Endothelial cell of umbilical vein (primary cell): ENCODE measurements around the gene ADH1A. TPM values are rescaled to one million over a fixed set of nuclear protein-coding genes. Genes with fewer than 3 reads are reported as not detected.

Source experiments
- BruUV-seq: library from RNA; stranded (reverse); fragments of 400-500 nt; replicated peaks from 2 replicates; lab custom pipeline; 2021; lab: Mats Ljungman, UMichigan
- CTCF ChIA-PET: fragments of 300-600, 350-600 bp; sonication (Branson Sonifier 250); formaldehyde crosslinking; loops from one replicate; lab custom pipeline; 2021; ENCODE audit warnings: antibody characterized with exemption, inconsistent platforms; lab: Charles Lee
- POLR2A ChIA-PET: fragments of 300-600, 350-600 bp; sonication (Branson Sonifier 250); formaldehyde crosslinking; loops from one replicate; lab custom pipeline; 2021; ENCODE audit warnings: antibody characterized with exemption, inconsistent platforms; lab: Charles Lee
- DNase-seq: peaks from one replicate; pipeline ENCODE4 v3.0.0-alpha.2; 2011; ENCODE audit warnings: low read depth, low spot score
- FAIRE-seq: peaks from 2 replicates; lab custom pipeline; 2011; peaks lifted over from hg19 to GRCh38; lab: Jason Lieb, UNC
- H2AFZ ChIP-seq: 2 replicates; pipeline ENCODE4 v1.6.0; 2012; ENCODE audit warnings: low read depth, low read length, control low read depth, inconsistent platforms
- H3K27ac ChIP-seq: 2 replicates; pipeline ENCODE4 v1.5.1; 2011; ENCODE audit warnings: low read depth, mild to moderate bottlenecking, control low read depth, low read length, moderate library complexity; ENCODE audit not compliant: insufficient read depth
- H3K27me3 ChIP-seq, 2 experiments: 2 replicates each; pipeline versions ENCODE4 v1.6.0 to v1.6.1; 2011; ENCODE audit warnings: low read length in 2 of 2, mixed read lengths in 1 of 2; ENCODE audit not compliant: control insufficient read depth in 2 of 2, insufficient read depth in 2 of 2
- H3K36me3 ChIP-seq, 2 experiments: 2 replicates in 1 of 2; 3 replicates in 1 of 2; pipeline ENCODE4 v1.5.1; 2011; ENCODE audit warnings: low read length in 2 of 2, mild to moderate bottlenecking in 1 of 2, moderate library complexity in 1 of 2; ENCODE audit not compliant: control insufficient read depth in 2 of 2, insufficient read depth in 2 of 2; ENCODE audit errors: extremely low read depth in 1 of 2
- H3K4me1 ChIP-seq: 3 replicates; pipeline ENCODE4 v1.5.1; 2011; ENCODE audit warnings: mild to moderate bottlenecking, low read length; ENCODE audit not compliant: control insufficient read depth, insufficient read depth; ENCODE audit errors: extremely low read depth
- H3K4me2 ChIP-seq: 2 replicates; pipeline ENCODE4 v1.6.1; 2011; ENCODE audit warnings: low read length, control low read depth, mixed read lengths; ENCODE audit not compliant: insufficient read depth
- H3K4me3 ChIP-seq, 3 experiments: fragments of 200-600 bp in 1 of 3; sonication (generic), shearing (Covaris generic) in 1 of 3; replicated peaks in 1 of 3; 2 replicates each; pipeline ENCODE4 v1.5.1; 2011 to 2016; ENCODE audit warnings: control low read depth in 3 of 3, low read length in 3 of 3, mild to moderate bottlenecking in 2 of 3, inconsistent platforms in 1 of 3, low read depth in 1 of 3, moderate library complexity in 1 of 3; ENCODE audit not compliant: insufficient read depth in 1 of 3
- H3K79me2 ChIP-seq: 2 replicates; pipeline ENCODE4 v1.6.0; 2012; ENCODE audit warnings: low read length, inconsistent platforms; ENCODE audit not compliant: control insufficient read depth, insufficient read depth
- H3K9ac ChIP-seq: replicated peaks from 2 replicates; pipeline ENCODE3; 2011; ENCODE audit warnings: low read length, control low read depth; ENCODE audit not compliant: insufficient read depth; ENCODE audit errors: extremely low read depth
- H3K9me1 ChIP-seq: replicated peaks from 3 replicates; pipeline ENCODE4 v1.6.0; 2011; ENCODE audit warnings: mild to moderate bottlenecking, low read length; ENCODE audit not compliant: control insufficient read depth, insufficient read depth; ENCODE audit errors: extremely low read depth
- H3K9me3 ChIP-seq: replicated peaks from 2 replicates; pipeline ENCODE4 v1.5.1; 2012; ENCODE audit warnings: low read length, inconsistent platforms; ENCODE audit not compliant: control insufficient read depth, insufficient read depth
- H4K20me1 ChIP-seq: replicated peaks from 2 replicates; pipeline ENCODE3; 2011; ENCODE audit warnings: mild to moderate bottlenecking, low read length; ENCODE audit not compliant: control insufficient read depth, insufficient read depth; ENCODE audit errors: extremely low read depth
- EZH2 ChIP-seq: IDR thresholded peaks from 2 replicates; pipeline ENCODE4 v1.6.1; 2012; ENCODE audit warnings: borderline replicate concordance, low read depth, mild to moderate bottlenecking, moderate library complexity, low read length, inconsistent platforms; ENCODE audit not compliant: severe bottlenecking
- FOS ChIP-seq: IDR thresholded peaks from 2 replicates; pipeline ENCODE4 v1.6.1; 2011; ENCODE audit warnings: mild to moderate bottlenecking, low read length, moderate library complexity, borderline replicate concordance; ENCODE audit not compliant: insufficient read depth
- GATA2 ChIP-seq: IDR thresholded peaks from 2 replicates; pipeline ENCODE4 v1.7.0; 2011; ENCODE audit warnings: low read depth, mild to moderate bottlenecking, moderate library complexity, mixed read lengths, low read length; ENCODE audit not compliant: insufficient read length, insufficient read depth
- JUN ChIP-seq: IDR thresholded peaks from 2 replicates; pipeline ENCODE4 v1.6.1; 2011; ENCODE audit warnings: borderline replicate concordance, low read depth; ENCODE audit not compliant: insufficient read length, insufficient read depth
- MYC ChIP-seq: IDR thresholded peaks from one replicate; pipeline ENCODE4 v1.6.1; 2011; ENCODE audit warnings: mild to moderate bottlenecking, low read depth, low read length
- POLR2A ChIP-seq: IDR thresholded peaks from 2 replicates; pipeline ENCODE4 v1.6.1; 2012; ENCODE audit warnings: low read depth, mild to moderate bottlenecking, control low read depth, low read length
- POLR2AphosphoS5 ChIP-seq: IDR thresholded peaks from 2 replicates; pipeline ENCODE4 v1.6.1; 2012; ENCODE audit warnings: low read depth, mild to moderate bottlenecking, control low read depth, low read length, moderate library complexity; ENCODE audit not compliant: insufficient read depth
- dilution Hi-C: fragments of 300-500 bp; cut with MboI; formaldehyde crosslinking; loops from one replicate; pipeline ENCODE4 v1.15.0; 2019; ENCODE audit warnings: low sequenced_read_pairs; ENCODE audit not compliant: extremely low pct_ligation_motif_present
- intact Hi-C: fragments of 100-400 bp; cut with micrococcal nuclease; formaldehyde crosslinking; loops from one replicate; pipeline ENCODE4 v1.10.0; 2022
- polyA plus RNA-seq, 4 experiments: library from polyadenylated mRNA; depleted of rRNA in 3 of 4; stranded (reverse) in 3 of 4; unstranded in 1 of 4; fragments of >200 nt; gene quantifications; 2 replicates each; pipeline versions ENCODE4 v1.2.1 to v1.2.3, GENCODE V29; 2011 to 2012; ENCODE audit warnings: missing spikeins in 1 of 4
- total RNA-seq: library from RNA; stranded (reverse); gene quantifications from 2 replicates; pipeline ENCODE4 v1.2.3, GENCODE V29; 2021
- TF ChIP-seq, protein P1 (sequence below): IDR thresholded peaks from 2 replicates; pipeline ENCODE4 v1.6.1; 2011; ENCODE audit not compliant: insufficient read depth, insufficient read length

The ADH1A gene
- total and polyA plus RNA-seq, 2 donors (not counting 3 experiments of a cell fraction or from before 2014, with no cell fraction given): not detected

- H3K79me2 ChIP-seq: no peaks in the 10 kb centered on the region
- BruUV-seq: no TSS peak
- ChIA-PET CTCF (no interaction called here), POLR2A (no interaction called here)
- H3K9ac ChIP-seq: no peak overlapping the region
- H3K9me3 ChIP-seq: no peaks in the 10 kb centered on the region
- intact Hi-C loops (no loop called here), dilution Hi-C loops (no loop called here)
- no peak overlapping the region for H2AFZ ChIP-seq
- no peaks in the 10 kb centered on the region for H3K36me3 ChIP-seq
- no peak overlapping the region for H3K27ac ChIP-seq
- TF ChIP-seq GATA2 (no peak), JUN (no peak), POLR2AphosphoS5 (no peak), POLR2A (no peak), EZH2 (no peak), MYC (no peak), FOS (no peak)
- TF ChIP-seq, protein P1, sequence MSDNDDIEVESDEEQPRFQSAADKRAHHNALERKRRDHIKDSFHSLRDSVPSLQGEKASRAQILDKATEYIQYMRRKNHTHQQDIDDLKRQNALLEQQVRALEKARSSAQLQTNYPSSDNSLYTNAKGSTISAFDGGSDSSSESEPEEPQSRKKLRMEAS: no peak
- H3K4me3 ChIP-seq: no peak overlapping the region
- no peak overlapping the region for H3K4me2 ChIP-seq
- no peaks in the 10 kb centered on the region for H3K27me3 ChIP-seq
- no peak for DNase-seq
- H3K9me1 ChIP-seq: no peaks in the 10 kb centered on the region
- FAIRE-seq: no peak
- H4K20me1 ChIP-seq: no peaks in the 10 kb centered on the region
- H3K4me1 ChIP-seq: no peaks in the 10 kb centered on the region
Observed at GRCh38 chr4:99317354-99317753, 26.6 kb upstream of the ADH1A start.

- TF ChIP-seq, protein P1: no peak
- TF ChIP-seq MYC (no peak), EZH2 (no peak)
- BruUV-seq: no TSS peak
- no peak overlapping the region for H3K4me2 ChIP-seq
- no peak overlapping the region for H3K27ac ChIP-seq
- no peak for DNase-seq
- dilution Hi-C loops (no loop called here), intact Hi-C loops (no loop called here)
- no peaks in the 10 kb centered on the region for H3K9me1 ChIP-seq
- no peak overlapping the region for H3K9ac ChIP-seq
- ChIA-PET POLR2A (no interaction called here), CTCF (no interaction called here)
- H2AFZ ChIP-seq: no peak overlapping the region
- FAIRE-seq: no peak
- no peaks in the 10 kb centered on the region for H3K9me3 ChIP-seq
- H3K36me3 ChIP-seq: no peaks in the 10 kb centered on the region
- H3K27me3 ChIP-seq: no peaks in the 10 kb centered on the region
- H3K79me2 ChIP-seq: no peaks in the 10 kb centered on the region
- no peak overlapping the region for H3K4me3 ChIP-seq
- no peaks in the 10 kb centered on the region for H4K20me1 ChIP-seq
- H3K4me1 ChIP-seq: no peaks in the 10 kb centered on the region
Observed at GRCh38 chr4:99315839-99316238, 25.1 kb upstream of the ADH1A start.
